Stimulated activated CD4-positive, alpha-beta T cell treated with anti-CD3 and anti-CD28 coated beads, Interleukin-1b, Interleukin-23, amount 100 ng/mL, for 1 hour (primary cell): Measurements from ENCODE around the gene AGR2.
"Not testable (repeated sequence)": the region's sequence is repeated elsewhere in the genome, so short reads cannot be mapped to it uniquely, and the experiment has no call there.

Experiments
- DNase-seq, 2 donors: peaks; one replicate each; pipeline ENCODE4 v3.0.0-alpha.2; 2020; ENCODE audit warnings: low read depth in 2 of 2

AGR2 gene

GRCh38 chr7:16804674-16805439, at the start of gene AGR2:
Gene AGR2, minus strand, starts transcription at chr7:16804999. Its CDS starts 3,203 bp downstream, at chr7:16801796.
- DNase-seq = no peak

DNA sequence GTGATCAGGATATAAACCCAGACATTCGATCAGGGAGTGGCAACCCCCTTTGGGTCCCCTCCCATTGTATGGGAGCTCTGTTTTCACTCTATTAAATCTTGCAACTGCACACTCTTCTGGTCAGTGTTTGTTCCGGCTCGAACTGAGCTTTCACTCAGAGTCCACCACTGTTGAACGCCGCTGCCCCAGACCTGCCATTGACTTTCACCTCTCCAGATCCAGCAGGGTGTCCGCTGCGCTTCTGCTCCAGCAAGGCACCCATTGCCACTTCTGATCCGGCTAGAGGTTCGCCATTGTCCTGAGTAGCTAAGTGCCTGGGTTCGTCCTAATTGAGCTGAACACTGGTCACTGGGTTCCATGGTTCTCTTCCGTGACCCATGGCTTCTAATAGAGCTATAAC, 48.4 kb upstream of the AGR2 start:
- DNase-seq = not testable (repeated sequence)

GRCh38 chr7:16851829-16852228, 47.0 kb upstream of the AGR2 start:
- DNase-seq = no peak

GRCh38 chr7:16850614-16851466, 46.0 kb upstream of the AGR2 start:
- DNase-seq = no peak

DNA sequence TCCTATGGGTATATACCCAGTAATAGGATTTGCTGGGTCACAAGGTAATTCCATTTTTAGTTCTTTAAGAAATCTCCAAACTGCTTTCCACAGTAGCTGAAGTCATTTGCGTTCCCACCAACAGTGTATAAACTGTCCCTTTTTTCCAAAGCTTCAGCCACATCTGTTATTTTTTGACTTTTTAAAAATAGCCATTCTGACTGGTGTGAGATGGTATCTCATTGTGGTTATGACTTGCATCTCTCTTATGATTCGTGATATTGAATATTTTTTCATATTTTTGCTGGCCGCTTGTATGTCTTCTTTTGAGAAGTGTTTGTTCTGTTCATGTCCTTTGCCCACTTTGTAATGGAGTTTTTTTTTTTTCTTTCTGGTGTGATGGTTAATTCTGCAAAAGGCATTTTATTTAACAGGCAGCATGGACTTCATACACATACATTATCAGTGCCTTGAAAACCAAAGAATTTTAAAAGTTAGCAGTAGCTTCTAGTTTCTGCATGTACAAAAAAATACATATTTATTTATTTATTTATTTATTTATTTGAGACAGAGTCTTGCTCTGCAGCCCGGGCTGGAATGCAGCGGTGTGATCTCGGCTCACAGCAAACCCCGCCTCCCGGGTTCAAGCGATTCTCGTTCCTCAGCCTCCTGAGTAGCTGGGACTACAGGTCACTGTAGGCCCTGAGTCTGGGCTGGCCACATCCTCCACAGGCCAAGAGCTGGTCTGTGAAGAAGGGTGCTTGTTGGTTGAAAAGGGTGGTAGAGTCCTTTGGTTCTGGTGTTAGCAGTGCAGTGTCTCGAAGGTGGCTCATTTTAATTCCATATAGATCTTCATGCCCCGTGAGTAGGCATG, 44.7 kb upstream of the AGR2 start:
- no peak for DNase-seq

DNA sequence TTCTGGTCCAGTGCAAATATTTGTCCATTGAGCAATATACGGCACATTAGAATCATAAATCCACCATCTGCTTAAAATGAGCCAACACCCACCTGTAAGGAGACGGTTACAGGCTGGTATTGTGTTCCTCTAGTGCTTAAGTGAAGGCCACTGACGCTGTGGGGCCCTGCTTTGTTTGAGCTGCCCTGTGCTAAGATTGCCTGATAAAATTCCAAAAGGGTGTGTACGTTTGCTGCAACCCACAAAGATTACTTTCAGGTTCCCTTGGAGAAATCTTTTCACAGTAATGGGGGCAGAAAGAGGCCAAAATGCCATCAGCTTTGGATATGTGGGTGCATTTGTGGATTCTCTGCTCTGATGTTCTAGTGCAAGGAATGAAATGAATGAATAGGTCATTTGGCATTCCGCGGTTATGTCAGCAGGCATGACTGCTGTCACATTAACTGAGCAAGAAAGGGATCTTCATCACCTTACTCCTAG, 42.6 kb upstream of the AGR2 start:
- DNase-seq = no peak

DNA sequence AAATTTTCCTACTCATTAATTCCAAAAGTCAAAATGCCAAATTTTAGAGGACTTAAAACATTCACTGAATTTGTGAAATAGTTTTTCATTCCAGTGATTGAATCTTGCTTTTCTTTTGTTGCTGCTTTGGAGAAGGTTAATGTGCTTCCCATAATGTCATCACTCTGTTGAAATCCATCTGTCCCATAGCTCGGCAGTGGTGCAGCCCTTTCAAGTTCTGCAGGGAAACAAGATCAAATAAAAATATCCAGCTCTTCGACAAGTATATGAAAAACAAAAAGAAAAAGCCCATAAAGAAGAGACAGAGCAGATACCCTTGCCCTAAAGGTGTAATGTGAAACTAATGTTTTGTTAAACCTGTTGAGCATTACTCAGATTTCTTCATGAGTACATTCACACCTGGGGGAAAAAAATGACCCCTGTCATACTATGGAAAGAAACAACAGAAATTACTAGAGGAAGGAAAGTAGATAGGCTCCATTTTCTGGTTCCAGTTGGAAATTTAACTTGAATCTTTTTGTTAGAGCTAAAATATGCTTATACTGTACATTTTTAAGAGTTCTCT, 41.9 kb upstream of the AGR2 start:
- DNase-seq = no peak

GRCh38 chr7:16845746-16846145, 40.9 kb upstream of the AGR2 start:
- DNase-seq = no peak

DNA sequence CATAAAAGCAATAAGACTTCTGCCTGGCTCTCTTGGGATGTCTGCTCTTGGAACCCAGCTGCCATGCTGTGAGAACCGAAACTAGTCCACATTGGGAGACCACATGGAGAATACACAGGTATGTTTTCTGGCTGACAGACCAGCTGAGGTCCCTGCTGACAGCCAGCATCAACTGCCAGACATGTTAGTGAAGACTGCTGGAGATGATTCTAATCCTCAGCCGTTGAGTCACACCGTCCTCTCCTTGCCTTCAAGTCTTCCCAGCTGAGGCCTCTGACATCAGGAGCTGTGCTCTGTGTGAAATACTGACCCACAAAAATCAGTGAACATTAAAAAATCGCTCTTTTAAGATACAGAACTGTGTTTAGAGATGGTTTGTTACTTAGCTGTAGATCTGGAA, 36.9 kb upstream of the AGR2 start:
- DNase-seq = no peak

DNA sequence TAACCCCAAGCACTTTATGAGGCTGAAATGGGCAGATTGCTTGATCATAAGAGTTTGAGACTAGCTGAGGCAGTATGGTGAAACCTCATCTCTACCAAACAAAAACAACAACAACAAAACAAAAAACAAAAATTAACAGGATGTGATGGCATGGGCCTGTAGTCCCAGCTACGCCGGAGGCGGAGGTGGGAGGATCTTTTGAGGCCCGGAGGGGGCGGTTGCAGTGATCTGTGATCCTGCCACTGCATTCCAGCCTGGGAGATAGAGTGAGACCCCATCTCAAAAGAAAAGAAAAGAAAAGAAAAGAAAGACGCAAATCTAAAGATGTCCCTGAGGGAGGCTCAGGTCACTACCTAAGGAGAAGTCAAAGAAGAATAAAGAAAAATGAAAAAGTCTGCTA, 35.3 kb upstream of the AGR2 start:
- no peak for DNase-seq

- DNase-seq = no peak
Measured at GRCh38 chr7:16839646-16840045, 34.8 kb upstream of the AGR2 start.

GRCh38 chr7:16838891-16839290, 34.1 kb upstream of the AGR2 start:
- no peak for DNase-seq

DNA sequence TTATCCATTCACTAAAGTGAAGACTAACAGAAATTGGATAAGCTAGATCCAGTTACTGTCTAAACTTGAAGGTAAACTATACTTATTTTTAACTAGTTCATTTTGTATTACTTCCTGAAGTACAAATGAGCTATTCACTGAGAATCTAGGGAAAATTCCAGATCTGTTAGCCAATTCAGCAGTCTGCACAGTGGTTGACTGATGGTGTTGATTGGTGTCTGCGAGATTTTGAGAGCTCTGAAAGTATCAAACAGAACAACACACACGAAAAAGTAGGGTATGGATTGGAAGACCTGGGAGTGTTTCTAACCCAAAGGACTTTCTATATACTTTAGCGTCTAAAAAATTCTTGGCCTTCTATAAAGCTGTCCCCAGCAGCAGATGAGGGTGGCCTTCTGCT, 33.6 kb upstream of the AGR2 start:
- DNase-seq = no peak

GRCh38 chr7:16836481-16836880, 31.7 kb upstream of the AGR2 start:
- DNase-seq = no peak

- no peak for DNase-seq
Measured at GRCh38 chr7:16833373-16833772, 28.6 kb upstream of the AGR2 start.

- DNase-seq = no peak
Measured at GRCh38 chr7:16826060-16826459, 21.3 kb upstream of the AGR2 start.

- DNase-seq = no peak
Measured at GRCh38 chr7:16822029-16822428, 17.2 kb upstream of the AGR2 start.

GRCh38 chr7:16818732-16819131, 13.9 kb upstream of the AGR2 start:
- no peak for DNase-seq

- no peak for DNase-seq
Measured at GRCh38 chr7:16817536-16817935, 12.7 kb upstream of the AGR2 start.

GRCh38 chr7:16816824-16817223, 12.0 kb upstream of the AGR2 start:
- no peak for DNase-seq

DNA sequence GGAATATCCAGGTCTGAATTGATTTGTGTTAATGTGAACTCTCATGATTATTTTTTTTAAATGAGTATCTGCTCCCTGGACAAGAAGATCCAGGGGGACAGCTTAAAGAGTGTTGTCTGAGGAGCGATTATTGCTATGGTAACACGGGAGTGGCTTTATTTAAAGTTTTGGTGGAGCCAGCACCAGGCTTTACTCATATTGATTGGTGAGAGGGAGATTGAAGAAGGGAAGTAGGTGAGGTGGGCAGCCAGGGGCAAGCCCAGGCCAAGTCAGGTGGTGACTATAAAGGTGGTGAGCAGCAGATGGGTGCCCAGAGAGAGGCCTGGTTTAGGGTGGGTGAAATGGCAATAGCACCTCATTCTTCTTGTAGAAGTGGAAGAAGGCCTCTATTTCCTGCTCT, 10.2 kb upstream of the AGR2 start:
- no peak for DNase-seq

GRCh38 chr7:16813232-16813616, 8.4 kb upstream of the AGR2 start:
- DNase-seq = no peak
